Adrenal gland (tissue), 5 donors: Measurements from ENCODE around the gene GTF2B.

Source experiments
- CTCF ChIP-seq, 6 experiments: fragments of 450-650 bp in 4 of 6; fragments of 200-600 bp in 2 of 6; sonication (generic) in 1 of 6; IDR thresholded peaks; 1 replicate in 5 of 6; 2 replicates in 1 of 6; pipeline versions ENCODE4 v1.5.1 to v1.8.0; 2016 to 2021; ENCODE audit warnings: antibody characterized with exemption in 6 of 6, mild to moderate bottlenecking in 2 of 6, moderate library complexity in 1 of 6
- POLR2A ChIP-seq, 2 donors: fragments of 450-650 bp; IDR thresholded peaks; one replicate each; pipeline ENCODE4 v1.6.1; 2017; ENCODE audit warnings: antibody characterized with exemption in 2 of 2, mild to moderate bottlenecking in 2 of 2, moderate library complexity in 1 of 2
- donor health status: DM: no; HTN: no; CAD: no.

- TF ChIP-seq CTCF (IDR thresholded peaks at IDR 0.05): no peak
- TF ChIP-seq POLR2A (IDR thresholded peaks at IDR 0.05): no peak
These were observed 513 bp downstream of the GTF2B start for GRCh38 chr1:88890791-88891317.
